Measurements from ENCODE around the gene PTPRN2. TPM values are rescaled to one million over a fixed set of nuclear protein-coding genes. Genes with fewer than 3 reads are reported as not detected.
A peak's percentile ranks its signal among the peaks of the same experiment; 100 is the strongest.

Gene PTPRN2
- total RNA-seq, 1 experiment from 2014 or later, result 1.1 TPM

DNA sequence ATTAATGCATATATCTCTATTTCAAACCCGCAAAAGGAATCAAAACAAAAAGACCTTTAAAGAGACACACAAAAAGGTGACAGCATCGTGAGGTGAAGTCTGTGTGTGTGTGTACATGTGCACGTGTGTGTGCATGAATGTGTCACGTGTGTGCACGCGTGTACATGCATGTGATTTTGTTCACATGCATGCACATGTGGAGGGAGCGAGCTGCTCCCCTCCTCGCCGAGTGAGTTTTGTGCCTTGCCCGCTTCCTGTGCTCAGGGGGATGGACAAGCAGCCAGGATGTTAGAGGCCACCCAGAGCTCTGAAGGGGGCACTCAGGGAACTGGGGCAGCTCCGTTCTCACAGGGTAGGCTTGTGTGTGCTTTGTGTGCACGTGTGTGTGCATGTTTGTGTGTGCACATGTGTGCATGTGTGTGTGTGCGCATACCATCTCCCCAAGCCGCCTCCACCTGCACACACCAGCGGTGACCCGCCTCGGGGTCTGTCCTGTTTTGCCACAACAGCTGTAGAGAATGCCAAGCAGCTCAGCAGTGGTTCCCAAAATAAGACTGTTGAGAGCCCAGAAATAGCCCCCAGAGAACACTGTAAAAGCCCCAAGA, 191.2 kb downstream of the PTPRN2 start:
- in situ Hi-C loops (cut with HindIII; ENCODE audit: low pct_unique_long_range_greater_than_20kb, low sequenced_read_pairs), result no loop called here
- ATAC-seq (0 out of 2 replicates have a peak, but pooled peaks have one; percentile 17), DNase-seq (ENCODE audit: low read depth, low spot score) (no peak)
- TF ChIP-seq, protein P1, sequence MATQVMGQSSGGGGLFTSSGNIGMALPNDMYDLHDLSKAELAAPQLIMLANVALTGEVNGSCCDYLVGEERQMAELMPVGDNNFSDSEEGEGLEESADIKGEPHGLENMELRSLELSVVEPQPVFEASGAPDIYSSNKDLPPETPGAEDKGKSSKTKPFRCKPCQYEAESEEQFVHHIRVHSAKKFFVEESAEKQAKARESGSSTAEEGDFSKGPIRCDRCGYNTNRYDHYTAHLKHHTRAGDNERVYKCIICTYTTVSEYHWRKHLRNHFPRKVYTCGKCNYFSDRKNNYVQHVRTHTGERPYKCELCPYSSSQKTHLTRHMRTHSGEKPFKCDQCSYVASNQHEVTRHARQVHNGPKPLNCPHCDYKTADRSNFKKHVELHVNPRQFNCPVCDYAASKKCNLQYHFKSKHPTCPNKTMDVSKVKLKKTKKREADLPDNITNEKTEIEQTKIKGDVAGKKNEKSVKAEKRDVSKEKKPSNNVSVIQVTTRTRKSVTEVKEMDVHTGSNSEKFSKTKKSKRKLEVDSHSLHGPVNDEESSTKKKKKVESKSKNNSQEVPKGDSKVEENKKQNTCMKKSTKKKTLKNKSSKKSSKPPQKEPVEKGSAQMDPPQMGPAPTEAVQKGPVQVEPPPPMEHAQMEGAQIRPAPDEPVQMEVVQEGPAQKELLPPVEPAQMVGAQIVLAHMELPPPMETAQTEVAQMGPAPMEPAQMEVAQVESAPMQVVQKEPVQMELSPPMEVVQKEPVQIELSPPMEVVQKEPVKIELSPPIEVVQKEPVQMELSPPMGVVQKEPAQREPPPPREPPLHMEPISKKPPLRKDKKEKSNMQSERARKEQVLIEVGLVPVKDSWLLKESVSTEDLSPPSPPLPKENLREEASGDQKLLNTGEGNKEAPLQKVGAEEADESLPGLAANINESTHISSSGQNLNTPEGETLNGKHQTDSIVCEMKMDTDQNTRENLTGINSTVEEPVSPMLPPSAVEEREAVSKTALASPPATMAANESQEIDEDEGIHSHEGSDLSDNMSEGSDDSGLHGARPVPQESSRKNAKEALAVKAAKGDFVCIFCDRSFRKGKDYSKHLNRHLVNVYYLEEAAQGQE (IDR thresholded peaks at IDR 0.05; ENCODE audit: insufficient read depth in 1 of 2, low read depth in 2 of 2, low read length in 1 of 2), result no peak
- no peak for TF ChIP-seq TCF7L2 (IDR thresholded peaks at IDR 0.05; ENCODE audit: low read depth, low read length)
- no peaks in the 10 kb centered on the region for H3K27me3 ChIP-seq (ENCODE audit: control insufficient read depth, insufficient read depth, low read length)
- no peak overlapping the region for H3K4me3 ChIP-seq (ENCODE audit: low read depth in 2 of 2, low read length in 2 of 2)
- intact Hi-C loops (cut with micrococcal nuclease; ENCODE audit: unreplicated experiment), result no loop called here
- H3K27ac ChIP-seq (ENCODE audit: low read length), result no peak overlapping the region
- ChIA-PET CTCF (interaction anchor here (0.6 to 0.8 kb wide), 5 partner anchors 36 to 990 kb away, joined by 3 to 7 read pairs (median 3); no protein-coding TSS in a partner anchor), POLR2A (no interaction called here)
- no TSS peak for BruUV-seq (replicated peaks)
- H3K4me1 ChIP-seq (ENCODE audit: control insufficient read depth, insufficient read depth, low read length), result peaks cover 7% of the 10 kb centered on the region; the same call in 1 of the 2 replicates
- H3K36me3 ChIP-seq (ENCODE audit: control insufficient read depth, insufficient read depth, low read length), result no peaks in the 10 kb centered on the region
- no peaks in the 10 kb centered on the region for H3K9me3 ChIP-seq (ENCODE audit: control insufficient read depth, insufficient read depth, low read depth, low read length)

DNA sequence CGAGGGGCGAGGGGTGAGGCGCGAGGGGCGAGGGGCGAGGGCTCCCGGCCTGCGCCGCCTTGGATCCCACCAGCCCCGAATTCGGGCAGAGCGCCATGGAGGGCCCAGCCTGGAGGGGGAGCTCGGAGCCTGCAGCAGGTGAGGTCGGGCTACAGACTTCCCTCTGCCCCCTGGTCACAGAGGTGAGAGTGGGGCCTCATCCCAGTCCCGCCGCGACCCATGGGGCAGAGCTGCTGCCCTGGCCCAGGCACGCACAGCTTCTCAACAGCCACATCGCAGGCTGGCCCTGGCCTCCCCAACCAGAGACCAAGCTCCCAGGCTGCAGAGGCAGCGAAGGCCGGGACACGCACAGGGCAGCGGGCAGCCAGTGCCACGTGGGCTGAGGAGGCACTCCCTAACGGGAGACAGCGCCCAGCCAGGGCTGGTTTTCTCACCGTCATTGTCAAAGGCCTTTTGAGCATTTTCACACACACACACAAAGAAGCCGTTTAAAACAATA, 191.8 kb downstream of the PTPRN2 start:
- ATAC-seq (peak; percentile 90), DNase-seq (ENCODE audit: low read depth, low spot score) (no peak)
- no TSS peak for BruUV-seq (replicated peaks)
- no peaks in the 10 kb centered on the region for H3K27me3 ChIP-seq (ENCODE audit: control insufficient read depth, insufficient read depth, low read length)
- TF ChIP-seq, protein P1 (IDR thresholded peaks at IDR 0.05; ENCODE audit: insufficient read depth in 1 of 2, low read depth in 2 of 2, low read length in 1 of 2), result 0 out of 4 replicates have a peak, but pooled peaks of 1 of the 2 experiments have one; percentile 13
- TF ChIP-seq POLR2AphosphoS5 (IDR thresholded peaks at IDR 0.05; ENCODE audit: low read depth, low read length), result no peak
- no peak for TF ChIP-seq SIN3A (IDR thresholded peaks at IDR 0.05; ENCODE audit: borderline replicate concordance, insufficient read depth, low read depth, low read length)
- intact Hi-C loops (cut with micrococcal nuclease; ENCODE audit: unreplicated experiment) (no loop called here), in situ Hi-C loops (cut with HindIII; ENCODE audit: low pct_unique_long_range_greater_than_20kb, low sequenced_read_pairs) (no loop called here)
- CTCF ChIA-PET, result interaction anchor here (0.6 to 0.8 kb wide), 5 partner anchors 36 to 990 kb away, joined by 3 to 7 read pairs (median 3); no protein-coding TSS in a partner anchor
- H3K4me1 ChIP-seq (ENCODE audit: control insufficient read depth, insufficient read depth, low read length), result peaks cover 7% of the 10 kb centered on the region; the same call in 1 of the 2 replicates
- H3K36me3 ChIP-seq (ENCODE audit: control insufficient read depth, insufficient read depth, low read length), result no peaks in the 10 kb centered on the region
- no peak overlapping the region for H3K4me3 ChIP-seq (ENCODE audit: low read depth in 2 of 2, low read length in 2 of 2)
- H3K27ac ChIP-seq (ENCODE audit: low read length), result no peak overlapping the region
- POLR2A ChIA-PET, result no interaction called here
- H3K9me3 ChIP-seq (ENCODE audit: control insufficient read depth, insufficient read depth, low read depth, low read length), result no peaks in the 10 kb centered on the region
